Peyer's patch (tissue), 4 donors: Measurements from ENCODE around the gene IMPDH2.

ENCODE experiments used
- CTCF ChIP-seq, 6 experiments: fragments of 450-650 bp in 4 of 6; fragments of 200-600 bp in 2 of 6; sonication (generic) in 1 of 6; IDR thresholded peaks; one replicate each; pipeline ENCODE4 v1.5.1; 2017 to 2019; ENCODE audit warnings: antibody characterized with exemption in 6 of 6, mild to moderate bottlenecking in 3 of 6, moderate library complexity in 1 of 6
- POLR2A ChIP-seq, 2 donors: fragments of 450-650 bp; IDR thresholded peaks; one replicate each; pipeline ENCODE4 v1.5.1; 2017; ENCODE audit warnings: antibody characterized with exemption in 2 of 2, mild to moderate bottlenecking in 2 of 2, moderate library complexity in 2 of 2

- TF ChIP-seq POLR2A (IDR thresholded peaks at IDR 0.05) (no peak), CTCF (IDR thresholded peaks at IDR 0.05) (no peak)
These were observed 13.4 kb downstream of the IMPDH2 start for GRCh38 chr3:49015765-49016164.
